ENCODE results near the gene RBL2.
"Not testable (repeated sequence)": the region's sequence is repeated elsewhere in the genome, so short reads cannot be mapped to it uniquely, and the experiment has no call there.

The RBL2 gene, protein sequence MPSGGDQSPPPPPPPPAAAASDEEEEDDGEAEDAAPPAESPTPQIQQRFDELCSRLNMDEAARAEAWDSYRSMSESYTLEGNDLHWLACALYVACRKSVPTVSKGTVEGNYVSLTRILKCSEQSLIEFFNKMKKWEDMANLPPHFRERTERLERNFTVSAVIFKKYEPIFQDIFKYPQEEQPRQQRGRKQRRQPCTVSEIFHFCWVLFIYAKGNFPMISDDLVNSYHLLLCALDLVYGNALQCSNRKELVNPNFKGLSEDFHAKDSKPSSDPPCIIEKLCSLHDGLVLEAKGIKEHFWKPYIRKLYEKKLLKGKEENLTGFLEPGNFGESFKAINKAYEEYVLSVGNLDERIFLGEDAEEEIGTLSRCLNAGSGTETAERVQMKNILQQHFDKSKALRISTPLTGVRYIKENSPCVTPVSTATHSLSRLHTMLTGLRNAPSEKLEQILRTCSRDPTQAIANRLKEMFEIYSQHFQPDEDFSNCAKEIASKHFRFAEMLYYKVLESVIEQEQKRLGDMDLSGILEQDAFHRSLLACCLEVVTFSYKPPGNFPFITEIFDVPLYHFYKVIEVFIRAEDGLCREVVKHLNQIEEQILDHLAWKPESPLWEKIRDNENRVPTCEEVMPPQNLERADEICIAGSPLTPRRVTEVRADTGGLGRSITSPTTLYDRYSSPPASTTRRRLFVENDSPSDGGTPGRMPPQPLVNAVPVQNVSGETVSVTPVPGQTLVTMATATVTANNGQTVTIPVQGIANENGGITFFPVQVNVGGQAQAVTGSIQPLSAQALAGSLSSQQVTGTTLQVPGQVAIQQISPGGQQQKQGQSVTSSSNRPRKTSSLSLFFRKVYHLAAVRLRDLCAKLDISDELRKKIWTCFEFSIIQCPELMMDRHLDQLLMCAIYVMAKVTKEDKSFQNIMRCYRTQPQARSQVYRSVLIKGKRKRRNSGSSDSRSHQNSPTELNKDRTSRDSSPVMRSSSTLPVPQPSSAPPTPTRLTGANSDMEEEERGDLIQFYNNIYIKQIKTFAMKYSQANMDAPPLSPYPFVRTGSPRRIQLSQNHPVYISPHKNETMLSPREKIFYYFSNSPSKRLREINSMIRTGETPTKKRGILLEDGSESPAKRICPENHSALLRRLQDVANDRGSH

DNA sequence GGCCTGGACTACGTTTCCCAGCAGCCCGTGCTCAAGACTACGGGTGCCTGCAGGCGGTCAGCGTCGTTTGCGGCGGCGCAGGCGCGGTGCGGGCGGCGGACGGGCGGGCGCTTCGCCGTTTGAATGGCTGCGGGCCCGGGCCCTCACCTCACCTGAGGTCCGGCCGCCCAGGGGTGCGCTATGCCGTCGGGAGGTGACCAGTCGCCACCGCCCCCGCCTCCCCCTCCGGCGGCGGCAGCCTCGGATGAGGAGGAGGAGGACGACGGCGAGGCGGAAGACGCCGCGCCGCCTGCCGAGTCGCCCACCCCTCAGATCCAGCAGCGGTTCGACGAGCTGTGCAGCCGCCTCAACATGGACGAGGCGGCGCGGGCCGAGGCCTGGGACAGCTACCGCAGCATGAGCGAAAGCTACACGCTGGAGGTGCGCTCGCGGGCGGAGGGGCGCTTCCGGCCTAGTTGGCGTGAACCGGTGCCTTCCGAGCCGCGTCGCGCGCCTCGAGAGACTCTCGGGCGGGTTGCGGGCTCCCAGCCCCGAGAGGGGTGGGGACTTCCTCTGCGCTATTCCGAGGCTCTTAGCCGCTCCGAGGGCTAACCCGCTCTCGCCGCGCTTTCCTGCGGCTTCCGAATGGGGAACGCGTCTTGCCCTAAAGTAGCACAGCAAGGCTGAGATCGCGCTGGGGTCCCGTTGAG lies at the start of gene RBL2:
RBL2 (plus strand) TSS at position 95 of the 689 bp plus-strand sequence; CDS start at position 181, 86 bp downstream.
- DNase-seq = peak; percentile 83

DNA sequence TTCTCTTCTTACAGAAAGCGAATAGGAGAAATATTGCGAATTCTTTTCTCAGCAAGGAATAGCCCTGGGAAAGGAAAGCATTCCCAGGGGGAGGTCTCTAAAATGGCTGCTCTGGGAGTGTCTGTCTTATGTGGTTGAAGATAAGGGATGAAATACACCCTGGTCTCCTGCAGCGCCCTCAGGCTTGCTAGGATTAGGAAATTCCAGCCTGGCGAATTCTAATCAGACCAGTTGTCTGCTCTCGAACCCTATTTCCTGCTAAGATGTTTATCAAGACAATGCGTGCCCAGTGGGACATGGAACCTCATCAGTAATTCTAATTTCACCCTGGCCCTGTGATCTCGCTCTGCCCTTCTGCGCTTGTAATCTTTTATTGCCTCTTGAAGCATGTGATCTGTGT lies 49.7 kb upstream of the RBL2 start:
- not testable (repeated sequence) for DNase-seq

- DNase-seq = no peak
Observed at GRCh38 chr16:53404959-53405358, 29.3 kb upstream of the RBL2 start.

DNA sequence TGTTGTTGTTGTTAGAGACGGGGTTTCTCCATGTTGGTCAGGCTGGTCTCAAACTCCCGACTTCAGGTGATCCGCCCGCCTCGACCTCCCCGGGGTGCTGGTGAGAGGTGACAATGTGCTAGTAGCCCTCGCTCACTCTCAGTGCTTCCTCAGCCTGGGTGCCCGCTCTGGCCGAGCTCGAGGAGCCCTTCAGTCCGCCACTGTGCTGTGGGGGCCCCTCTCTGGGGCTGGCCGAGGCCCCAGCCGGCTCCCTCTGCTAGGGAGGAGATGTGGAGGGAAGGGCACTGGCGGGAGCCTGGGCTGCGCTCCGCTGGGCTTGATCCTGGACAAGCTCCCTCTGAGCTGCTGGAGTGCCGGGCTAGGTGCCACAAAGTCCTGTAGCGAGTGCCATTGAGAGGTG lies 21.7 kb upstream of the RBL2 start:
- no peak for DNase-seq

- DNase-seq = no peak
Observed at GRCh38 chr16:53413864-53414263, 20.4 kb upstream of the RBL2 start.

DNA sequence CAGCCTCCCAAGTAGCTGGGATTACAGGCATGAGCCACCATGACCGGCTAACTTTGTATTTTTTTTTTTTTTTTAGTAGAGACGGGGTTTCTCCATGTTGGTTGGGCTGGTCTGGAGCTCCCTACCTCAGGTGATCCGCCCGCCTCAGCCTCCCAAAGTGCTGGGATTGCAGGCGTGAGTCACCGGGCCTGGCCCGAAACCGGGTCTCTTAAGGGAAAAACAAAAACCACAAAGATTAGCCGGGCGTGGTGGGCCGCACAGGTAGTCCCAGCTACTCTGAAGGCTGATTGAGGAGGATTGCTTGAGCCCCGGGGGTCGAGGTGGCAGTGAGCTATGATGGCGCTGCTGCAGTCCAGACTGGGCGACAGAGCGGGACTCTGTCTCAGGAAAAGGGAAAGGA lies 19.9 kb upstream of the RBL2 start:
- DNase-seq = no peak

DNA sequence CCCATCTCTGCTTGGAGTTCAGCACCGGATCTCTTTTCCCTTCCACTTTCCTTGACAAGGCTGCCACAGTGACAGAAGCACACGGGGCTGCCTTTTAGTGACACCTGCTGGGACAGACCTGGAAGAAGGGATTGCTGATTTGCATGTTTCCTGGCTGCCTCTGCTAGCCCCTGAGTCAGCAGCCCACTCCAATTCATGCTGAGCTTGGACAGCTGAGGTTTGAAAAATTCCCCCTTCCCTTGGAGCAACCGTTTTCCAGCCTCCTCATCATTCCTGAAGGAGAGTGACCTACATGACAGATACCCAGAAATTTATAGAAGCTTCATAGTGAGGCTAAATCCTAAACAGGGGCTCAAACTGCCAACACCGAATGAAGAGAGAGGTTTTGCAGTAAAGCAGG lies 18.8 kb upstream of the RBL2 start:
- DNase-seq = peak; percentile 79

GRCh38 chr16:53417011-53417410 lies 17.3 kb upstream of the RBL2 start:
- DNase-seq = no peak

- DNase-seq = no peak
Observed at GRCh38 chr16:53417976-53418375, 16.3 kb upstream of the RBL2 start.

DNA sequence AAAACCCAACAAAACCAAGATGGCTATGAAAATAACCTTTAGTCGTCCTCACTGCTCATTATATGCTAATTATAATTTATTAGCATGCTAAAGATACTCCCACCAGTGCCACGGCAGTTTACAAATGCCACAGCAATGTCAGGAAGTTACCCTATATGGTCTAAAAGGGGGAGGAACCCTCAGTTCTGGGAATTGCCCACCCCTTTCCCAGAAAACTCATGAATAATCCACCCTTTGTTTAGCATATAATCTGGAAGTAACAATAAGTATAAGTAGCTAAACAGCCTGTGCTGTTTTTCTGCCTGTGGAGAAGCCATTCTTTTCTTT lies 14.9 kb upstream of the RBL2 start:
- DNase-seq = not testable (repeated sequence)

DNA sequence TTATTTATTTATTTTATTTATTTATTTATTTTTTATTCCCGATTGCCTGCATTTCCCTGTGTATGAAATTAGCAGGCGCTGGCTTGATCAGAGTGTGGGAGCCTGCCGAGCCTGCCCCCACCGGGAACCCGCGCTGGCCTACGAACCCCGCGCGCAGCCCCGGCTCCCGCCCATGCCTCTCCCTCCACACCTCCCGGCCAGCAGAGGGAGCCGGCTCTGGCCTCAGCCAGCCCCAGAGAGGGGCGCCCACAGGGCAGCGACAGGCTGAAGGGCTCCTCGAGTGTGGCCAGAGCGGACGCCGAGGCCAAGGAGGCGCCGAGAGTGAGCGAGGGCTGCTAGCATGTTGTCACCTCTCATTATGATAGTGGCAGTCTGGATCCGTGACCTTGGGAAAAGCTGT lies 13.0 kb upstream of the RBL2 start:
- DNase-seq = no peak

DNA sequence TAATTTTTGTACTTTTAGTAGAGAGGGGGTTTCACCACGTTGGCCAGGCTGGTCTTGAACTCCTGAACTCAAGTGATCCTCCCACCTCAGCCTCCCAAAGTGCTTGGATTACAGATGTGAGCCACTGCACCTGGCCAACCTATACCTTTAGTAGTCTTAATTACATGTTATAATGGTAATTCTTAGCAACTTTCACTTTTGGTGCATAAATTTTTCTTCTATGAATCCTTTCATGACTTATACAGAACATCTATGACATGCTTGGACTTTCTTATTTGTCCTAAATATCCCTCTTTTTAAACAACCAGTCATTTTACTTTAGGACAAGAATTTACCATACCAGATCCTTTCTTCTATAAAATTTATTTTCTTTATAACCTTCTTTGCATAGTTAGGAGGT lies 10.3 kb upstream of the RBL2 start:
- DNase-seq = peak; percentile 3

DNA sequence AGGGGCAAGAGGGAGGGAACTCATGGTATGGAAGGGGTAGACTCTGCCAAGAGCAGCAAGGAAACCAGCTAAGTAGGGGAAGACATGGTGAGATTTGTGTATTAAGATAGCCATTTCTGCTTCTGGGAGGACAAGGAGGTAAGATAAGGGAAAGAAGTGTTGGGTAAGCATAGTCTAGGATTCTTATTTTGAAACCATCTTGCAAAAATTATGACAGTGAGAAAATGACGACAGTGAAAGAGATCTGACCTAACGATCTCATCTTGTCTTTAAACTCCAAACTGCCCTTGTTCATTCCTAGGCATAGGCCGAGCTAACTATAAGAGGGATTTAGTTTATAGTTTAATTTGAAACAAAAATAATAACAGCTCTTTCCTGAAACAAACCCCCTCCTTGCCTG lies 5.6 kb upstream of the RBL2 start:
- DNase-seq = no peak

- no peak for DNase-seq
Observed at GRCh38 chr16:53429221-53429943, 4.9 kb upstream of the RBL2 start.

- no peak for DNase-seq
Observed at GRCh38 chr16:53430363-53430762, 3.9 kb upstream of the RBL2 start.

DNA sequence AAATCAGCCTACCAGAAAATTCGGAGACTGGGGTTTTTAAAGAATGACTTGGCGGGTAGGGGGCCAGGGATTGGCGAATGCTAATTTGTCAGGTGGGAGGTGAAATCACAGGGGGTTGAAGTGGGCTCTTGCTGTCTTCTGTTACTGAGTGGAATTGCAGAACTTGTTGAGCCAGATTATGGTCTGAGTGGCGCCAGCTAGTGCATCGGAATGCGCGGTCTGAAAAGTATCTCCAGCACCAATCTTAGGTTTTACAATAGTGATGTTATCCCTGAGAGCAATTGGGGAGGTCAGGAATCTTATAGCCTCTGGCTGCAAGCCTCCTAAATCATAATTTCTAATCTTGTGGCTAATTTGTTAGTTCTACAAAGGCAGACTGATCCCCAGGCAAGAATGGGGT lies 762 bp upstream of the RBL2 start:
- DNase-seq = no peak

GRCh38 chr16:53433930-53434376 lies 318 bp upstream of the RBL2 start:
- DNase-seq = peak; percentile 13

GRCh38 chr16:53435066-53435688 lies 906 bp downstream of the RBL2 start:
- peak; percentile 78 for DNase-seq

- no peak for DNase-seq
Observed at GRCh38 chr16:53440125-53440524, 5.9 kb downstream of the RBL2 start.

- no peak for DNase-seq
Observed at GRCh38 chr16:53445534-53445933, 11.3 kb downstream of the RBL2 start.

- DNase-seq = no peak
Observed at GRCh38 chr16:53446090-53446489, 11.8 kb downstream of the RBL2 start.
